ENCODE measurements around the gene SUSD4.
"Not testable (repeated sequence)": the region's sequence is repeated elsewhere in the genome, so short reads cannot be mapped to it uniquely, and the experiment has no call there.

SUSD4 gene

DNA sequence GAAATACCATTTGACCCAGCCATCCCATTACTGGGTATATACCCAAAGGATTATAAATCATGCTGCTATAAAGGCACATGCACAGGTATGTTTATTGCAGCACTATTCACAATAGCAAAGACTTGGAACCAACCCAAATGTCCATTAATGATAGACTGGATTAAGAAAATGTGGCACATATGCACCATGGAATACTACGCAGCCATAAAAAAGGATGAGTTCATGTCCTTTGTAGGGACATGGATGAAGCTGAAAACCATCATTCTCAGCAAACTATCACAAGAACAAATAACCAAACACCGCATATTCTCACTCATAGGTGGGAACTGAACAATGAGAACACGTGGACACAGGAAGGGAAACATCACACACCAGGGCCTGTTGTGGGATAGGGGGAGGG, 80.3 kb downstream of the SUSD4 start:
- not testable (repeated sequence) for DNase-seq

DNA sequence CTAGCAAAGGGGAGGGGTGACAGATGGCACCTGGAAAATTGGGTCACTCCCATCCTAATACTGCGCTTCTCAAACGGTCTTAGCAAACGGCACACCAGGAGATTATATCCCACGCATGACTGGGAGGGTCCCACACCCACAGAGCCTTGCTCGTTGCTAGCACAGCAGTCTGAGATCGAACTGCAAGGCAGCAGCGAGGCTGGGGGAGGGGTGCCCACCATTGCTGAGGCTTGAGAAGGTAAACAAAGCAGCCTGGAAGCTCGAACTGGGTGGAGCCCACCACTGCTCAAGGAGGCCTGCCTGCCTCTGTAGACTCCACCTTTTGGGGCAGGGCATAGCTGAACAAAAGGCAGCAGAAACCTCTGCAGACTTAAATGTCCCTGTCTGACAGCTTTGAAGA, 85.7 kb downstream of the SUSD4 start:
- not testable (repeated sequence) for DNase-seq

DNA sequence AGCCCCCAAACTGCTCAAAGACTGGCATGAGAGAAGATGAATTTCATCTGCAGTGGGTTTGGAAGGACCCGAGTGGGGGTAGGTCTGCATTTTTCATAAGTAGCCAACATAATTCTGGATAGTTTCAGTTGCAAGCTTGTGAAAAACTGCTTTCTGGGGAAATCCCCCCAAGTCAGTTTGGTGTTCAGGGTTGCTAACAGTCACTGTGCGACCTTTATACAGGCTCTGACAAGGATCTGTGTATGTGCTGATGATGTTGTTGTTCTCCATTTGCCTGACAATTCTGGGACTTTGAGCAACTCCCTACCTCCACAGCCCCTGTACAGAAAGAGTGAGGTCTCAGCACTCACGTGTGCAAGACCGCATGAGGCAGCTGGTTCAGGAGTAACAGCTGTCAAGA, 87.9 kb downstream of the SUSD4 start:
- DNase-seq = no peak

DNA sequence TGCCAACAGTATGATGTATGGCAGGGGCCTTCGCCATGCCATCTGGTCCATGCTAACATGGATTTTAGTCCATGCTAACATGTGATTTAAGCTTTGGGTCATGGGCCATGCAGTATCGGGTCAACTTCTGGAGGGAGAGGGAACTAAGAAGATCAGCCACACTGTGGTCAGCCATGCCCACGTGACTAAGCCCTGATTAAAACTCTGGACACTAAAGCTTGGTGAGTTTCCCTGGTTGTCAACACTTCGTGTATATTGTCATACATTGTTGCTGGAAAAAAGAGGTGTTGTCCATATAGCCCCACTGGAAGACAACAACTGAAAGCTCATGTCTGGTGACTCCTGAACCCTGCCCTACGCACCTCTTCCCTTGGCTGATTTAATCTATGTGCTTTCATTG, 90.5 kb downstream of the SUSD4 start:
- DNase-seq = no peak

DNA sequence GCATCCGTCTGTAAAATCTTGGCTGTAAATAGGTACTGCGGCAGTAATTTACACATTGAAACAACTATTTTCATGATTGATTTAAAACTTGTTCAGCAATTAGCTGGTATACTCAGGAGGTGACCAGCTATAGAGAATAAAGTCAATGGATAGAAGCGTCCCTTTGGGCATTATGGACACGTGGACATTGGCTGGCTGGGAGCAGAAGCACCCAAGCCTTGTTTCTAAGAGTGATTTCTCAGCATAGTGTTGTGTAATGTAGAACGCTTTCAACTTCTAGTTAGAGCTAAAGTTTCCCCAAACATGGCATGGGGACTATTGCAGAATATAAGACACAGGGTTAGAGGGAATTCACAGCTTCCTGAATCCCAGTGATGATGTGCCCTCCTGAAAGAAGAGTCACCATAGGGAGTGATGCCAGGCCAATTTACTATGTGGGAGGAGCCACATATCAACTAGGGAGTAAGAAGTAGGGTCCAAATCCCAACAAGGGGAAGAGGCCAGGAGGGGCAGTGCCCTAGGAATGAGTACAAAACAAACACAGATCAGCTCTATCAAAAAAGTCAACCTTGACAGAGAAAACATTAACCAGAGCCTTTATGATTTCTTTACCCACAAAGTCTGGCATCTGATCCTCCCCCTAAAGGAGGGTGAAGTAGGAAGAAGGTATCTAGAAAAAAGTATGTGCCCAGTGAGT, 92.7 kb downstream of the SUSD4 start:
- DNase-seq = no peak

DNA sequence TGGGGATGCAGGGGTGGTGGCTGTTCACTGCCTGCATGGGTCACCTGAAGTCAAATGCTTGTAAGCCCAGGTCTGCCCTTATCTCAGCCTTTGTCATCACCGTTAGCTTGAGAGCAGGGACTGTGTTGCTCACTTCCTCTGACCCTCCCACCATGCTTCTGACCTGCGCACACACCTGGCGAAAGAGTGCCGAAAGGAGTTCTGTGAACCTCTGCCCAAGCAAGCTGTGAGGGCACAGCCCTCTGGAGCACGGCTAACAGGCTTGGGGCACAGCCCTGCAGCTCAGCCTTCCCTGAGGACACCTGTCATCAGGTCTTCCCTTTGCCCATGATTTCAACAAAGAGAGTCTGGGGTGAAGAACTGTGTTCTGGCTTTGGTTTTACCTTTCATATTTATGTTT, 93.8 kb downstream of the SUSD4 start:
- no peak for DNase-seq

DNA sequence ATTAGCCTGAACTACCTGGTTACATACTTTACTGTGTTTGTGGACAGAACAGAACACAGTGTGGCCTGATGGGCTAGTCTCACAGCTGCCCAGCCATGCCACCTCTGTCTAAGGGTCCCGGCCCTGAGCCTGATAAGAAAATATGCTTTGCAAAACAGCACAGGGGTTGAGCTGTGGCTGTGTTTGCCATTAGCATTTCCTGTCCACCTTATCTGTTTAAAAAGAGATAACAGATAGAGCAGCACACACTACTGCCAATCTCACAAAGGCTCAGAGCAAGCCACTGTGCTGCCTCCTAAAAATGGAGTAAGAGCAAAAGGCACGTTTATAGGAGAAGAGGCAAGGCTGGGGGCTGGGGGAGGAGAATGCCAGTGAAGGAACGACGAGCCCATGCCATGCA, 95.0 kb downstream of the SUSD4 start:
- DNase-seq = no peak

DNA sequence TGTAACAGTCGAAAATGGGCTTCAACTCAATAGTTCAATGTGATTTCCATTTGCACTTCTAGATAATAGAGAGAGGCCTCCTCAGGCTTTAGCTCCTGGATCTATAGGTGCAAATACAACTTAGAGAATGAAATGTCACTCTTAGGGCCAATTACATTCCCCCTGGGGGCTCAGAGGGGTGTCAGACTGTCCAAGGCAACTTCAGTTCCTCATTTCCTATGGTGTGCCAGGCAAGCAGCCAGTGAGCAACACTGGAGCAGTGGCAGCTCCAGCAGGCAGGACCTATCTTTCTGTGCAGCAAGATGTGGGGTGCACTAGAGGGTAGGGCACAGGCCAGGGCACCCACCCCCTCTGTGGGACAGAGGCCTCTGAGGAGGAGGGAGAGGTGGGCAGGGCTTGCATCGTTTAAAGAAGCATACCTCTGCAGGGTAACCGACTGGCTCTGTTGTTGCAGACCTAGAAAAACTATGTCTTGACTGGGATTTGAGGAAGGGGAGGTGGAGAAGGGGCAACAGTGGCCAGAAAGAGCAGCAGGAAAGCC, 97.3 kb downstream of the SUSD4 start:
- DNase-seq = no peak

DNA sequence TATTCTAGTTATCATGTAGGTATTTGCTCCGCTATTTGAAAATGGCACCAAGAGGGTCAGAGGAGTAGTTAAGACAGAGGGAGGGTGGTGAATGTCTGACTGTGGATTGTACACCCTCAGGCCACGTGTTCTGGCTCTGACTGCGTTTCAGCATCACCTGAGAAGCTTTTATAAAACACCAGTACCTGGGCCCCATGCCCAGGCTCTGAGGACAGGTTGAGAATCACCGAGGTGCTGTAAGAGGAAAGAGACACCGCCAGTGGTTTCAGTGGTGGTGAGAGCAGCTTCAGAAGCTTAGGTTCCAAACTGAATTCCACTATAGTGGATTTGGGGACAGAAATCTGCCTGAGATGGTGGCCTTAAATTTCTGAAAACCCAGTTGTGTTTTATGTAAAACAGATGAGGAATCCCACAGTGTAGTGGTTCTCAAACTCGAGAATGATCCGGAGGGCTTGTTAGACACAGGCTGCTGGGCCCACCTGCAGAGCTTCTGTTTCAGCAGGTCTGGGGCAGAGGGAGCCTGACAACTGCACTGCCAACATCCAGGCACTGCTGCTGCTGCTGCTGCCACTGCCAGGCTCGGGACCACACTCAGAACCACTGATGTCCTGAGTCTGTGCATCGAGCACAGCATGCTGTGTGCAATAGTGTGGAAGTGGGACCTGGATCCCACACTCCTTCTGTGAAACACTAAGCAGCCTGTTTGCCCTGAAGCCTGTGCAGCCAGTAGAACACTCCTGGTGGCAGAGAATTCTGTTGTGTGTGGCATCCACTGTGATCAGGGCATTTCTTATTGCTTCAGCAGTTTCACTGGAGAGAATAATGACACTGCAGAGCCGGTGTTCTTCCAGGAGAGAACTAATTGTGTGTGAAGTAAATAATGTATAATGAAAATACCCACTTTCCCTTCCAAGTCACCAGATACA, 98.7 kb downstream of the SUSD4 start:
- no peak for DNase-seq

DNA sequence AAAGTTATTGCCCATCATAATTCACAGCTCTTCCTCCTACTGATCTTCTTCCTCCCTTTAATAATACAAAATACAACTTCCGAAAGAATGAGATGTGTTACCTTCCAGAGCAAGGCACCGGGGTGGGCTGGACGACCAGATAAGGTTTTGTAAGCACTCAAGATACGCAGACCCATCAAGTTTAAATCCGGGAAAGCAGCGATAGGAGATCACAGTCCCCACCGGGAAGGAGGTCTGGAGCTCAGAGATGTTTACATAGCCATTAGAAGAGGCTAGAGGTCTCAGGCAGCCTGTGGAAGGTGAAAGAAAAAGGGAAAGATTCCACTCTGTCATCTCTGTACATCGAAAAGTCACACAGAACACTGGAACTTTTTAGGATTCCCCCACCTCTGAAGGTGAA, 99.4 kb downstream of the SUSD4 start:
- no peak for DNase-seq

DNA sequence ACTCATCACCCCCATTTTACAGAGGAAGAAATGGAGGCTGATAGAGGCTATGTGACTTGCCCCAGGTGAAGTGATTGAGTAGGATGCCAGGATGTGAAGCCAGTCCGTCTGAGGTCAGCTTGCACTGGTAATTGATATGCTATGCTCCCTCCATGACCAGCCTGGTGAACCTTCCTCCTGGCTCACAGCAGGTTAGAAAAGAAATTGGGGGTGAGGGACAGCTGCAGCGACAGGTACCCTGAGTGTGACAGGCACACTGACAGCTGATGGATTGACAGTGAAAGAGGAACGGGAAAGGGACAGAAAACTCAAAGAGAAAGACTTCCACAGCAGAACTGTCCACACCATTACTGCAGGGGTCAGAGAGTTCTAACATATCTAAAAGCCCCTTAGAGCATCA, 102.1 kb downstream of the SUSD4 start:
- no peak for DNase-seq

DNA sequence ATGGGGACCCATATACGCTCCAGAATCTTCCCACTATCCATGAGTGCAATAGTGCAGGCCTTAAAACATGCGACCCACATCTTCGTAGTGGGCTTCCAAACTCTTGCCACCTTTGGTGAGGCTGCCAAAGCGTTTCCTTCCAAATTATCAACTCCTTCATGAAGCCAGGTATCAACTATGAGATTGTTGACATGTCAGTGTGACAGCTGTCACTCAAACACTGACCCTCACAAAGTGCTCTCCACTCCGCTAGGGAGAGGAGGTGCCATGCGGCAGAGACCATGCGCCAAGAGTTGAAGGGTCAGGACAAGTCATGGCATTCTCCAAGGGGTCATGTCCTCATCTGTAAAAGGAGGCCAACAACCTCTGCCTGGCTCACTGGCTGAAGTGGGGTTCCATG, 103.3 kb downstream of the SUSD4 start:
- no peak for DNase-seq

DNA sequence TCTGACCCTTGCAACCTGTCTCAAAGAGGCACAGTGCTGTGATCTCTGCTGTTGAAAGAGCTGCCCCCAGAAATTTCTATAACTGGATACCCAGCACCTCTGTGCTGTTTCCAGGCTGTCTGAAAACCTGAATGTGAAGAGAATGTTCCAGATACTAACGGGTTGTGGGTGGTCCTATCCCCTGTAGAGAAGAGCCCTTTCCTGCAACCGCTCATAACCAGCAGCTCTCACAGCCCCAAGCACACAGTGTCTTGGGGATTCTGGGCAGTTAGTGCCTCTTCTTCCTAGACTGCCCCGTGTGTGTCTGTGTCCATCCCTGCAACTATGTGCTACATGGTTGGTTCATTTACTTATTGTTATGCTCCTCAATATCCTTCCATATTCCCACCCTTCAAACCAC, 104.5 kb downstream of the SUSD4 start:
- DNase-seq = no peak

DNA sequence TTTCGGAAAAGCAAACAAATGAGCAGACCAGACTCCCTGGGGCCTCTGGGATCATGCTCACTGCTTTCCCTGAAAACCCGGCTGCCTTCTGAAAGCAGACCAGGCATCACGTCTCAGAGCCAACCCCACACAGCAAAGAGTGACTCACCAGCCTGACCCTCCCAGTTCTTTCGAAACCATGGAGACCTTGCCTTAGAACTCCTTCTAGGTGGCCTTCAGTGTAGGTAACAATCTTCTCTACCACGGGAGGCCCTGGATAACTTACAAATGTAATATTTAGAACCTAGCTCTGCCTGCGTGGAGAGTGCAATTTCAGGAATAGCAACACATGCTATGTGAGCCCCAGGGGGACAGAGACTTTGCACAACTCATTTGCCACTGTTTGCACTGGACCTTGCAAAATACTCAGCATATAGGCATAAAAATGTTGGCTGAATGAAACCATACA, 105.2 kb downstream of the SUSD4 start:
- no peak for DNase-seq

DNA sequence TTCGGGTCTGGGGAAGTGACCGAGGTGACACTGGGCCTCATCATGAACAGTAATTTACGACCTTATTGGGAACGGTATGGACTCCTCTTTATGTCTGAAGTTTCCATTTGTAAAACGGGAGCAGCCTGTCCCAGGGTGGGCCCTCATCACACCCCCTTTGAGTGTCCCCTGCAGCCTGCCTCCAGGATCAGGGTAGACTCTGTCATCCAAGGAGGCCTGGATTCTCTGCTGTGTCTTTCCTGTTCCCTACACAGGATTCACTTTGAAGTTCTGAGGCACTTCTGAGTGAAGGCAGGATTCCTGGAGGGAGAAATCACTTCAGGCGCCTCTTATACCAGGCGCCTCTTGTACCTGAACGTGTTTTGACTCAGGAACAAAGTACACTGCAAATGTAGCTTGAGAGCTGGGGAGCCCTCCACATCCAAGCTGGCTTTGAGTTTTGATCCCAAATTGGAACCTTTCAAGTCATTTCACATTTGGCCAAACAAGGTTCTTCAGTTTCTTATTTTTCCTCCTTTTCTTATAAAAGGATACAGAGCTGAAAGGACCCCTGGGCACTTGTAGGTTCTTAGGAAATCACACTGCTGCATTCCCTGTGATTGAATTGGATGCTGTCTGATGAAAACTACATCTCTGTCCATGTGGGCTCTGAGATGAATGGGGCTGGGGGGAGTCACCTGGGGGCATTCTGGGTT, 106.0 kb downstream of the SUSD4 start:
- DNase-seq = no peak

DNA sequence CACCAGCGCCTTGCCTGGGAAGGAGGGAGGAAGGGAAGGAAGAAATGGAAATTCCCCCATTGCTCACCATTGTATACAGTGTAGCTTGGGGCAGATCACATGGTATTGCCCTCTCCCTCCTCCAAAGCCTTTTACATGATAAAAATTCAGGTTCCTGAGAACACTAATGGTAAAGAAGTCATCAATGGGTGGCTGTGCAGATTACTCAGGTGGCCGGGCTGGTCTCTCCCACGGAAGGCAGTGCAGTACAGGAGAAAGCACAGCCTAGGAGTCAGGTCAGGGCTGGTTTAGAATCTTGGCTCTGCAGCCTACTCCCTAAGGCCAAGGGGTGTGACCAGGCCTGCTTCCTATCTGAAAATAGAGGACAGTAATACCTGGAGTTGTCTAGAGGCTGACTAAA, 107.9 kb downstream of the SUSD4 start:
- no peak for DNase-seq

DNA sequence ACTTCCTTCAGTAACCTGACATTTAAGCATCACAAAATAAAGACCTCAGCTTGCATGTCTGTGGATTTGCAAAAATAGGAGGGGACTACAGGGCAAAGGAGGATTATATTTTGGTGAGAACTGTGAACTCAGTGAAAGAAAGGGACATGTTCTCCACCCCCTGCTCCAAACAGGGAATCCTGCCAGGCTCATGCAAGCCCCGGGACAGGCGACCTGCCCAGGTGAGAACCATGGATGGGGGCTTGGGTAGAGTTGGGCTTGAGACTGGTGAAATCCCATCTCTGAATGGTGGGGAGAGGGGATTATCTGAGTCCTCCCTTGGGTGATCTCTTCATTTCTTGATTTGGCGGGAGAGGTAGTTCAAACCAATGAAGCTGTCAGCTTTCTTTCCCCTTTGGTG, 110.1 kb downstream of the SUSD4 start:
- DNase-seq = no peak

DNA sequence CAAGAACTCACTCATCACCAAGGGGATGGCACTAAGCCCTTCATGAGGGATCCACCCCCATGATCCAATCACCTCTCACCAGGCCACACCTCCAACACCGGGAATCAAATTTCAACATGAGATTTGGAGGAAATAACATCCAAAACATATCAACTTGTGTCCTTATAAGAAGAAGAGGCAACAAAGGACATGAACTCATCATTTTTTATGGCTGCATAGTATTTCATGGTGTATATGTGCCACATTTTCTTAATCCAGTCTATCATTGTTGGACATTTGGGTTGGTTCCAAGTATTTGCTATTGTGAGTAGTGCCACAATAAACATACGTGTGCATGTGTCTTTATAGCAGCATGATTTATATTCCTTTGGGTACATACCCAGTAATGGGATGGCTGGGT, 112.6 kb downstream of the SUSD4 start:
- not testable (repeated sequence) for DNase-seq

DNA sequence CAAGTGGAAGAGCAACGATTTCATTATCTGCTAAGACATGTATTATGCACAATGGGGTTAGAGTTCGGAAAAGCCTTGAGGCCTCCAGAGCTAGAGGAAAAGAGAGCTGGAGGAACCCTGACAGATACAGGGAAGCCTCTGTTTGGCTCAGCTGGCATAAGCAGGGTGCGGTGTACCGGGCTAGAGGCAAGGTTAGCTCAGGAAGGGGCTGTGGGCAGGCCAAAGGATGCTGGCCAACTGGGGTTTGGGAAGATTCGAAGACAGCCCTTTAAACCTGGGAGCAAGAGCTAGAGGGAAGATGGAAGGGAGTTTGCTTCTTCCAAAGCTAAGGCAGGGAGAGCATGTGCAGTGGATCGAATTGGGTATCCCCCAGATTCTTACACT, 113.4 kb downstream of the SUSD4 start:
- DNase-seq = no peak

DNA sequence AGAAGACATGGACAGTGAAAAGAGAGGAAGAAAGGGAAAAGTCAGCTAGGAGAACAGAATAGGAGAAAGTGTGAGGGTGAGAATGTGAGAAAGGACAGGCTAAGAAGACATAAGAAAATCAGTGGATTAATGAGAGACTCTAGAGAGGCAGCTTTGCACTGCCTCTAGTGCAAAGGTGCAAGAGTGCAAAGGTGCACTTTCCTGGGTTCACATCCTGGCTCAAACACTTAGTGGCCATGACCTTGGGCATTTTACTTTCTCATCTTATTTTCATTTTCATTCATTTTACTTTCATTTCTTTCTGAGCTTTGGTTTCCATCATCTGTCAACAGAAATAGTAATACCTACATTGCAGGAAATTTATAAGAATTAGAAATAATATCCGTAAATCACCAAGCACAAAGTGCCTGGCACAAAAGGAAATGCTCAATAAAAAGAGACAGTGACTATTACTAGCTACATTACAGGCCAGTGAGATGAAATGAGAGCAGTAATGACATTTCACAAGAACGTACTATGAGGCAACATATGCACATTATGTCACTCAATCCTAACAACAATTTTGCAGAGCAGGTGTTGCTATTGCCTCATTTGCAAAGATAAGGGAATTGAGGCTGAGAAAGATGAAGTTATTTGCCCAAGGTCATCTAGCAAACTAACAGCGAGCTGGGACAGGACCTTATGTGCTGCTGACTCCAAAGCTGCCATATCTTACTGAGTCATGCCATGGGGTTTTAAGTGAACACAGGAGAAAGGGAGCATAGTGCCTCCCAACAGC, 113.9 kb downstream of the SUSD4 start:
- DNase-seq = no peak

DNA sequence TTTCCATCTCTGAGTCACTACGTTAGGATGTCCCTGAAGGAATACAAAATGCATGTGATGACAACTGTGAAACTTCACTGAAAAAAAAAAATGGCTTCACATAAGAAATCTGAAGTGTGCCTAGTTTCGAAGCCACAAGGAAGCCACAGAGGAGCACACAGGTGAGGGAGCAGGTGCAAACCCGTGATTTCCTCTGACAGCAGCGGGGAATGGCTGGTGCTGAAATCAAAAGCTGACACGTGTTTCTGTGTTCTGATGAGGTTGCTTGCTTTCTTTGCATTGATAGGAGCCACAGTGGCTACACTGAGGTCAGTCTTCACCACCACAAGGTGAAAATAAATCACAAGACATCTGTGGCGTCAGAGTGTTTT, 115.2 kb downstream of the SUSD4 start:
- no peak for DNase-seq

DNA sequence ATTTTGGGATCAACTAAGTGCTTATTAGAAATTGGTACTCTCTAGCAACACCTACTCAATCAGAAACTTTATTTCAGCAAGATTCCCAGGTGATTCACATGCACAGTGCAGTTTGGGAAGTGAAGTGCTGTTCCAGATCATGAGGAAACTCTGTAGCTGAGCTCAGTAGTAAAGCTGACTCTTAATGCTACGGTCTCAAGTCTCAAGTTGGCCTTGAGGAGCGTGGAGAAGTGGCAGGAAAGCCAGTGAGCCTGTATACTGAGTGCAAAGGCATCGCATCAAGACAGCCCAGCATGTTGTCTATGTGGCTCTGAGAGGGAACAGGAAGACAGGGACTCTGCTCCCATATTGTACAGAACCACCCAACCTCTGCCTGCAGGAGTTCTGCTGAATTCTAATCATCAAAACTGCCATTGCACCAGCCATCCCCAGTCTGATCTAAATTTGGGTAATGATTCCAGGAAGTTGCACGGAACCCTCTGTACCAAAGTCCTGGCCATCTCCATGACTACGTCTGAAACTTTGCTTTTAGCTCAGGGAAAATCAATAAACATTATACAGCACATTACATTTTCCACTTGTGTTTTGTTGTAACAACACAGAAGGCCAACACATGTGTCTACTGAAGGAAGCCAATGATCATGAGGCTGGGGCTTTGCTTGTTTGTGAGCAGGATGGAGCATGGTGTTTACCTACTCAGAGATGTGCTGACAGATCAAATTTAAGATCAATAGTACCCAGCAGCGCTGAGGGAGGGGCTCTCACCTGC, 115.8 kb downstream of the SUSD4 start:
- DNase-seq = no peak
